NCI-H524 treated with DMSO at 0.1 percent for 48 hours (cell line): ENCODE data around the gene FAP.

Source experiments
- DNase-seq: peaks from one replicate; lab custom pipeline; 2025; lab: John Stamatoyannopoulos, UW

The FAP gene, protein sequence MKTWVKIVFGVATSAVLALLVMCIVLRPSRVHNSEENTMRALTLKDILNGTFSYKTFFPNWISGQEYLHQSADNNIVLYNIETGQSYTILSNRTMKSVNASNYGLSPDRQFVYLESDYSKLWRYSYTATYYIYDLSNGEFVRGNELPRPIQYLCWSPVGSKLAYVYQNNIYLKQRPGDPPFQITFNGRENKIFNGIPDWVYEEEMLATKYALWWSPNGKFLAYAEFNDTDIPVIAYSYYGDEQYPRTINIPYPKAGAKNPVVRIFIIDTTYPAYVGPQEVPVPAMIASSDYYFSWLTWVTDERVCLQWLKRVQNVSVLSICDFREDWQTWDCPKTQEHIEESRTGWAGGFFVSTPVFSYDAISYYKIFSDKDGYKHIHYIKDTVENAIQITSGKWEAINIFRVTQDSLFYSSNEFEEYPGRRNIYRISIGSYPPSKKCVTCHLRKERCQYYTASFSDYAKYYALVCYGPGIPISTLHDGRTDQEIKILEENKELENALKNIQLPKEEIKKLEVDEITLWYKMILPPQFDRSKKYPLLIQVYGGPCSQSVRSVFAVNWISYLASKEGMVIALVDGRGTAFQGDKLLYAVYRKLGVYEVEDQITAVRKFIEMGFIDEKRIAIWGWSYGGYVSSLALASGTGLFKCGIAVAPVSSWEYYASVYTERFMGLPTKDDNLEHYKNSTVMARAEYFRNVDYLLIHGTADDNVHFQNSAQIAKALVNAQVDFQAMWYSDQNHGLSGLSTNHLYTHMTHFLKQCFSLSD

DNA sequence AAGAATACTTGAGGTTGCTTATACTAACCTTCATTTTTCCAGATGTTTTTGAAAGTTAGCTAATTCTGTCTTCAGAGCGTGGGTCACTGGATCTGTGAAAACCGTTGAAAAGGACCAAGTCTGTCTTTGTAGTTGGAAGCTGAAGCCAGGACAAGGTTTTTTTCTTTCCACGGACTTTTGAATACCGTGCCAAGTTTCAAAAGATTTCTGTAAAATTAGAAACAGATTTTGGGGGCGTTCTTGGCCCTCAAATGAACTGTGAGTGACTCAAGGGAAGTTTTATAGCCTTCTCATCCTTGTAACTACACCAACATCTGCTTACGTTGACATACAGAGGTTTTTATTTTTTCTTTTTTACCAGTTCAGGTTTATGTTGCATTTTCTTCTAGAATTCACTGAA is at the start of gene FAP:
TSS of gene FAP (minus strand) at position 152 of the 400 bp plus-strand sequence. CDS start at position 34, 118 bp downstream.
- no peak for DNase-seq

DNA sequence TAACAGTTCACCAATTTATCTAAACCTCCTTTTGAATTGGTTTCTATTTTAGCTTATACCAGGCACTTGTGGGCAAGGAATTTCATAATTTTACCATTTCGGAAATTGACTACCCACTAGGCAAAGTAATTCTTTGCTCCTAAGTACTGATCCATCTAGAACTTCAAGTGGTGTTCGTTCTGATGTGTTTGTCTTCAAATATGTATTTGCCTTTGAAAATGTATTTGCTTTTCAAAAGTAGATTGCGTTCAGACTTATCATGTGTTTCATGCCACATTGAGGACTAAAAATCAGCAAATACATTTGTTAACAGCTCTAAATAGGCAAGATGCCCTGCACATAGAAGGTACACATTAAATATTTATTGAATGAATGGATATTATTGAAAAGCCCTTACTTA is 48.5 kb upstream of the FAP start:
- no peak for DNase-seq

DNA sequence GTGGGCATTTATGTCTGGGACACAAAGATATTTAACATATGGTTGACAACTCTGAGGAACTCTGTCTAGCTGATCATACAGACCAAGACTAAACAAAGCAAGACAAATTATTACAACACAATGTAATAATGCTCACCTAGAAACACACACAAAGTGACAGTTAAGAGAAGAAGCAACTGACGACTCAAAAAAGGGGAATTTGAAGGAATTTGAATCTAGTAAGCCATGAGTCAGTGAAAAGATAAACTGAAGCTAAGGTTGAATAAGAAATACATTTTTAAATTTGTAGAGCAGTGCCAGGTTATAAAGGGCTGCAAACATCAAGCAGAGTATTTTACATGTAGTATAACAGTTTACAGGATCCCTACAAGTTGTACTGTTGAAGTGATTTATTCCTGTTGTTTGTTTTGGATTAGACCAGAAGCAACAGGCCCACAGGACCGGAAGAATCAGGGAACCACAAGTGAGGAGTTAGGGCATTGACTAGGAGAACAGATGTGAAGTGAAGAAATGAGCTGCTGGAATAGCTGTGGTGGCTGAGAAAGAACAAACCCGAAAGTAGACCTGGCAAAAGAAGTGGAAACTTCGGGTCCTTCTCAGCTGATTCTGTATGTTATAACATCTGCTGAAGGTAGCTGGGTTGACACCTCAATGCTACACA is 39.6 kb upstream of the FAP start:
- DNase-seq, result no peak

DNA sequence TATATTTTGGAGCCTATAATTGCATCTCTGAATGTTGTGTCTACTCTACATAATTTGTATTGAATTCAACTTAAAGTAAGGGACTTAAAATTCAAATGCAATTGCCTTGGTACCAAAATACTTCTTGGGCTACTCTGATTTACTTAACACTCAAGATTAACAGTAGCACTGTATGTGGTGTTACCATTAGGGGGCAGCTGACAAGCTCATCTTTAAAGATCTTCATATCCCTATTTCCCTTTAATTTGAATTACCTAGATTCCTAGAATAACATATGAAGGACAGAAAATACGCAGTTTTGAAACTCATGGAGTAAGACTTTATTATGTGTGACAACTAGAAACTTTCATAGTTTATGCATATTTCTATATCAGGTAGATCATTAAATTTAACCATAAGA is 37.4 kb upstream of the FAP start:
- DNase-seq, result no peak

DNA sequence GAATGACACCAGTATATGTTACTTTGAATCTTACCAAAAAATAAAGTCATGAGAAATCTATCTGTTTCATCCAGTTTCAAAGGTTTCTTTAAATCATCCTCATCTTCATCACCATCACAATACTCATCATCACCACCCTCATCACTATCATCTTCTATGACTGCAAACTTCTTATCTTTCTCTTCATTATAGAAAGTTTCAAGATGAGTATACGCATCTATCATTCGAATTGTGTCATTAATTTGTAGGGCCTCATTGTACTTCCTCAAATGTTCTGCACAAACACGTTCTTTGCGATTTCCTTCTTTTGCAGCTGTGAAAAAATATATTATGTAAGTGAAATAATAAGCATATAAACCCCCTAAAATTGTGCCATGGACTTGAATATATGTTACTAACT is 34.1 kb upstream of the FAP start:
- DNase-seq, result no peak

DNA sequence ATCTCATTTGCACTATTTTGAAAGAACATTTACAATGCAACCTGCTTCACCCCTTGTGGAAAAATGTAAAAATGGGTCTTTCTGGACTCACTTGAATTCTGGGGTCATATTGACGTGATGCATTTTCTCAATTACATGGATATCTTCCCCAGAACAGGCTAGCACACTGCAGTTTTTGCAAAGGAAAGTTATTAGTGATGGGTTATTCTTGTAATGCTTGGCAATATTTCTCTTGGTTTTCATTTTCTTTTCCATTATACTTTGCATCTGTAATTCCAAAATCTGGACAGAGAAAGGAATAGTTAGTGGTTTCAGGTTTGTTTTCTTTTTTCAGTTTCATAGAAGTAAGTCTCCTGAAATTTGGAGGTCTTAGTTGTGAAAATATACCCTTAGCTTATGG is 24.8 kb upstream of the FAP start:
- no peak for DNase-seq

DNA sequence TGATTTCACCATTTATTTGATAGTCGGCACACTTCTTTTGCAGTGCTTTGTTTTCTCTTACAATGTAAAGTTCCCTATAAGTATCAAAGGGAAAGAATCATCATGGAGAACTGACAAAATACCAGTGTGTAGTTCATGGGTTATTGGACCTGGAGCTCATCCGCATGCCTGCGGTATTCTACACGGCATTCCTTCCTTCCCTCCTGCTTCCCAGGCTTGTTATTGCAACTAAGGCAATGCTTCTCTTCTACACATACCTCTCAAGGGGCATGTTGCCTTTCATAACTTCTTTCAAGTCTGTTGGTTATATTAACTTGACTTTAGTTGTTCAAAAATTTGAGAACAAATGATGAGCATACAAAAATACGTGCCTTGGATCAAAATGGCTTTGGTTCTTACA is 24.3 kb upstream of the FAP start:
- no peak for DNase-seq

DNA sequence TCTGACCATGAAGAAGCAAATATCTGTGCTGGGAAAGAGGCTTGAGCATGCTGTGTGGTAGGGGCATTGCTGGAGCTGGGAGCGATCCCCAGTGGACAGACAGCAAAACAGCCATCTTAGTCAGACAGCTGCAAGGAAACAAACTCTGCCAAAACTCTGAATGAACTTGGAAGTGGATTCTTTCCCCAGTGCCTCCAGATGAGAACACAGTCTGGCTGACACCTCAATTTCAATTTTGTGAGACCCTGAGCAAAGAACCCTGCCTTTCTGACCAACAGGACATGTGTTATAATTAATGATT is 23.2 kb upstream of the FAP start:
- DNase-seq, result no peak

DNA sequence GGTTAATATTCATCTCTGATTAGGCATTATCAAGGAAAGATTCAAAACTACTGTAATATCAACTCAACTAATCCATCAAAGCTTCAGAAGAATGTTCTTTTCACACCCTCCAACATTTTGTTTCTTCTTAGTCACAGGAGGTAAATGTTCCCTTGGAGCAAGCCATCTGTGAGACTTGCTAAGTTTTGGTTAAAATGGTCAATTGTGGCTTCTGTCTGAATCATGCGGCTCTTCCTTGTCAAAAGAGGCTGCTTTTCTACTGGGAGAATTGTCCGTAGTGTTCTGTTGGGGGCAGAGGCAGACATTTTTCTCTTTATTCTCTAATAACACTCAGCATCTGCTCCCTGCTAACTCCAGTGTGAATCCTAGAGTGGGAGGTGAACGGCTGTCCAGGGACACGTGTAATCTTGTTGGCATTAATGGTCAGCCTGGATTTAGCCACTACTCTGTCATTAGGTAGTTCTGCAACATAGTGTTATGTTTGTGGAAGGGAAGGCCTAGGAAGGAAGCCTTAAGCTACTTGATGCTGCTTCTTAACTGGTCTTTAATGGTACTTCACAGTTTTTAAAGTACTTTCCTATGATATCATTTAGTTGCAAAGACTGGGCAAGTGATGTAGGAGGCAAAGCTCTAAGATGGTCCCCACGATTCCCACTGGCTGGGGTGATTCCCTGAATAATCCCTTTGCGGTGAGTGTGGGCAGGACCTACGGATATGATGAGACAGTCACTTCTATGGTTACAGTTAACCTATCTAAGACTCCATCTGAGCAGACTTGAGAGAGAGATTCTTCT is 22.6 kb upstream of the FAP start:
- no peak for DNase-seq

DNA sequence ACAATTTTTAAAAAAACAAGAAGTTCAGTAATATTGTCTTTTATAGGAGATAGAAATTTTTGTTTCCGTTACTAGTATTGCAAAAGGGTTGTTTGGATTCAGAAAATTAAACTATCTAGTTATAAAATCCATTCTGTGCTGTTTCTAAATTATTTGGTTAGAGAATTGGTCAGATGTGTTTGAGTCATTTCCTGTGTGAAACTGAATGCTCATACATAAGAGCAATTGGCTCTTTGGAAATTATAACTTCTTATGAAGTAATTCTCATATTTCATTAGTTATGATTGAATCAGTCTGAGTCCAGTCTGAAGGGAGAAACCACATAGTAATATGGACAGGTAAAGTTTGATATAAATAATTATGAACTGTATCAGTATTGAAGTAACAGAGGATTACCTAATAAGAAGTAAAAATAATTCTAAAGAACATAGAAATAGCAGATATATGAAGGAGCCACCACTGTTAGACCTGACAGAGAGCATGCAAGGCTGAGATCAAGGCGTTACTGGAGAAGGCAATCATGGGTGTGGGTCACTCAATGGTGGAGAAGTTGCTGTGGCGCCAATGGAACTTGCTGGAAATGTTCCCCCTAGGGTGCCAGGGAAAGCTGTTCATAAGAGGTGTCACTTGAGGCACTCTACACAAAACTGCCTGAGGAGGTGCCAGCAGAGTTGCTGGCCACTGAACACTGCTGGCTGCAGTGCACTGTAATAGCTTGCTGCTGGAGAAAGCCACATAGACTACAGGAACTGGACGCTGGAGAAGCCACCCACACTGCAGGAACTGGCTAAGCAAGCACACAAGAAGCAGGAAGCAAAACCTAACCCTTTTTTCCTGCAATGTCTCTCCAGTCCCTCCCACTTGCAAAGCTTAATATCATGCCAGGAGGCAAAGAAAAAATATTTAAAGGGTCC is 18.0 kb upstream of the FAP start:
- no peak for DNase-seq

DNA sequence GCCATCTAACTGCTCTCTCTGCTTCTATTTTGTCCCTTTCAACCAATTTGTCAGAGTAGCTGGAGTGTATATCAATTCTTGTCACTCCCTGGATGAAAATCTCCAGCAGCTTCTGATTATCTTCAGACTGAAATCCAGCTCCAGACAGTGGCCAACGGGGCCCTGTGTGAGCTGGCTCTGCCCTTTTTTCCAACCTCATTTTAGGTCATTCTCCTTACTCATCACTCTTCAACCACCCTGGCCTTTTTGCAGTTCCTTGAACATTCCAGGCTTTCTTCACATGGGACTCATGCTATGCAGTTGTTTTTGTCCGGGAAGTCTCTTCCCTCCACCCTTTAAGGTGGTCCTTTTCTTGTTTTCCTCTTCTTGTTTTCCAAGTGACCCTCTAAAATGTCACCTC is 15.4 kb upstream of the FAP start:
- DNase-seq, result no peak

DNA sequence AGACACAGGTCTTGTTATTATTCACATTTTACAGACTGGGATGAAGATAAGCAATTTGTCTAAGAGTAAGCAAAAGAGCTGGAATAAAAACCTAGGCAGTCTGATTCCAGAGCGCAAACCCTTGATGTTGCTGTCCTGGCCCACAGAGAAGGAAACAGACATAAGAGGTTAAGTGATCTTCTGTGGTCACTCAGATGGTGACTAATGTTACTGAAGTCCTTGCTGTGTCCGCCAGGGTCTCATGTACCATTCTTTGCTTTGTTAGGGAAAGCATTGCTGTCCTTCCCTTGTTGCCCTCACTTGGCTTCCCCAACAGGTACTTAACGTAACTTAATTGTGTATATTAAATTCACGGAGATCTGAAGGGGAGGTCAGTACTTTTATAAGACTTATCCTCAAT is 14.9 kb upstream of the FAP start:
- DNase-seq, result no peak

DNA sequence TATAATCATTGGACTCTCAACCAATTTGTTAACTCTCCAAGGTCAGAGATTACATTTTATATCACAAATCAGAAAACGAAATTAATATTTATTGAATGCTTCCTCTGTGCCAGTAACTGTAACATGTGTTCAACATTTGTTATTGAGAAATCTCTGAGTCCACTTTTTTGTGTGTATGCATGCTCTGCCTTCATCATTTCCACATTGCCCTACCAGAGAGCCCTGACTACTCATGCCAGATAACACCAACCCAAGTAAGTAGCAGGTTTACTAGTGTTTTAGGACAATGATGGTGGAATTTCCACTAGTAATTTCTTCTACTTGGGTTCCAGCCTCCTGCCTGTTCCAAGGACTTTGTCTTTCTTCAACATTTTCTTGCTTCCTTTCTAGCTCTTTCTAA is 14.2 kb upstream of the FAP start:
- no peak for DNase-seq

DNA sequence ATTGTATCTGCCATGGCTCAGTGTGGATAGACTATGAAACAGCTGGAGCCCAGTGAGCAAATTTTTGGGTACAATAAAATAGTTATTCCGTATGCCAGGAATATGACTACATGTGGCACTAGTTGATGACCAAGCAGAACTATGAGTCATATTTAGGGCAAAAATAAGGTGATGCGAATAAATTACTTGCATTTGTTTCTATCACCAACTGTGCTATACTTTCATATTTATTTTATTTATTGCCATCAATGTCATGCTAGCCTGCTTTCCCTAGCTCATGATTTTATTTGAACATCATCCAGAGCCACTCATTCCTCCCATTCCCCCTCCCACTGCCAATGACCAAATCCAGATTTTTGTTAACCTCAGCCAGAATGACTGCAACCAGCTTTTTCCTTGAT is 13.3 kb upstream of the FAP start:
- no peak for DNase-seq

DNA sequence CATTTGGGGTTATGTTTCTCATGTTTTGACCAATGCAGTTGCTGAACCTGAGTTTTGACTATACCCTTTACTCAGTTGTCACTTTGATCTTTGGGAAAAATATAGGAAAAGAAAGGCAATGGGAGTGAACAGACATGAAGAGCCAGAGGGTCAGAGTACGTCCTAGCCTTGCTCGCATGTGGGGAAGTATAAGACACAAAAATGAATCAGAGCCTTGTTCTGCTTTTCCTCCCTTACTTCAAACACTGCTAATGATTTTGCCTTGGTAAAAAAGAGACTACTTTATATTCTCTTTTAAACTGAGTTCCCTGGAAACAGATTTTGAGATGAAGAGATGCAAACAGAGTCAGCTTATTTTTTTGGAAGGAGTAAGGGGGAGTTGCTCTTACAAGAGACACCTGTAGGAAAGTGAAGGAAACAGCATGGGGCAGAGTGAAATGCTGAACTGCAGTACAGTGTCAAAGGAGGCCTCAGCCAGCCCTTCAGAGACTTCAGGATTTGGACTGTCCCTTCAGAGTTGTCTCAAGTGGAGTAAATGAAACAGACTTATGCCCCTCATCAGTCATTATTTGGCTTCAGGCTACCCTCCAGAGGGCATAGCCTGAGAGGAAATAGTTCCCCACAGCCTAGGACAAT is 11.1 kb upstream of the FAP start:
- no peak for DNase-seq

DNA sequence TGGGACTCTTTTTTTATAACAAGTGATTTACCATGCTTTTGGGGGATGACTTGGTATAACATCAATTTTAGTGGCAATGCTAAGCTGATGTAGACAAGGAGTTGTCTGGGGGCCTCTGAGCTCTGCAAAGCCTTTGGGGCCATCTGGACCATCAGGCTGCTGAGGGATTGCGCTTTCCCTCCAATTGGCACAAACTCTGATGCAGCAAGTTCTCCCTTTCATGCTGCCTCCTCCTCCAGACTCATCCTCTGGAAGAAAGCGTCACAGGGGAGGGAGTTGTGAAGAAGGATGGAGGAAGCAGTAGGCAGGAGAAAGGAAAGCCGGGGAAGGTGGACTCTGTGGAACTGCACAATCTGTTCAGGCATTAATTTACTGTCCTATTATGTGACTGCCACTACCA is 10.2 kb upstream of the FAP start:
- no peak for DNase-seq

DNA sequence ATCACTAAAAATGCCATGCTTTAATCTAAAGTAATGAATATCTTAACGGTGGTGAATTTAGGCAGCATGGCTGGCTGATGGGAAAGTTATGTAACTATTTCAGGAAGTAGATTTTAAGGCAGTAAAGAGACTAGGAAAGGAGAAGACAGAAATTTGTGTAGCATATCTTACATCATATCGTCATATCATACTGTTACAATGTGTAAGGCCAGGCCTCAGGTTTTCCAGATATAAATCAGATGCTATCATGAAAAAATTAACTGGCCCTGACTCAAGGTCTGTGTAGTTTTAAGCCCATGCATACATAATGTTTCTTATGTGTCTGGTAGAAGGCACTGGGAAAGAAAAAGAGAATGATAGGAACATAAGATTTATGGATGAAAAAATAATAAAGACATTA is 8.9 kb upstream of the FAP start:
- no peak for DNase-seq

DNA sequence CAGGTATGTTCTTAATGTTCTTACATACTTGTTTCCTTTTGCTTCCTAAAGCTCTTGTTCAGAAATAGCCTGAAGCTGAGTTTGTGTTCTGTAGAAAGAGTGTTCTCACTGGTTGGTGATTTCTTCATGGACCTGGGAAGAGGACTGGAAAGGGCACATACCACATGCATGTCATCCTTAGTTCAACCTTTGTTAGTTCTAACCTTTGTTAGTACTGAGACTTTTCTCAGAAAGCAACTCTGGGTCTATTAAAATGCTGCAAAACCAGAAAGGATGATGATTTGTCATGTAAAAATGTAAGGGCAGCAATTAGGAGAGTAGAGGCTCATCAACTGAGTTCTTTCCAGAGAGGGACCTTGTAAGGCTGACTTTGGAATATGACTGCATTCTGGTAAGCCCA is 2.5 kb upstream of the FAP start:
- no peak for DNase-seq

DNA sequence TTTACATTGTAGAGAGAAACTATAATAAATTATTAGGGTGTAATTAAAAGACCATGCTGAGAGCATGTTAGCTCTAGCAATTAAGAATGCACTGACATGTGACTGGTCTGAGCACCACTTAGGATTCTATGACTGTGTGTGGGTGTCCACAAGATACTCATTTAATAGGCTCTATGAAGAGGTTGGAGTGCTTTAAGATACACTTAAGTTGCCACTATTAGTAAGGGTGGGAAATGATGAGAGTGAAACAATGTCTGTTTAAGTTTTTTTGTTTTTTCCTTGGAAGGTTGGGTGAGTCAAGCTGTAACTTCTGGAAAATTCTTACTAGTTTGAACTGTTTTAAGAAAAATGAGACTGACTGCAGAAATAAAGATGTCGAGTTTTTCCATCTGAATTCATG is 1.8 kb upstream of the FAP start:
- no peak for DNase-seq

DNA sequence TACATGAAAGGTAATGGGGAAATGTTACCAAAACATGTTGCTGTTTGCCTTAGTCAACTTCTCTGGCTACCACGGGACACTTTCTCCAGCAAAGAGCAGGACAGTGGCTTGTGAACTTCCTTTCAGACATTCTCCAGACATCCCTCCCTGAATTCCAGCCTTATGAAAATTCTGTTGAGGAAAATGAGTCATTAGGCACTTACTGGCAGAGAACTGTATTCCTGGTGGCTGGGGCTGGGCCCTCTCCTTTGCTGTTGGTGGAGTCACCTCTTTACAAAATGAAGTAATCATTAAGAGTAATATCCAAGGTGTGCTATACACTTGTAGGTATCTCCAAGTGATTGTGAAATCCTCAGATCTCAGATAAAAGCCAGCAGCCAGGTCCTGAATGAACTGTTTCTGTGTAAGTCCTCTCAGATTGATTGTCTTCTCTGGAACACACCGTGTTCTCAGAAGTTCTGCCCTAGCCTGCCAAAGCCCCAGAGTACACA is 1.3 kb upstream of the FAP start:
- no peak for DNase-seq

DNA sequence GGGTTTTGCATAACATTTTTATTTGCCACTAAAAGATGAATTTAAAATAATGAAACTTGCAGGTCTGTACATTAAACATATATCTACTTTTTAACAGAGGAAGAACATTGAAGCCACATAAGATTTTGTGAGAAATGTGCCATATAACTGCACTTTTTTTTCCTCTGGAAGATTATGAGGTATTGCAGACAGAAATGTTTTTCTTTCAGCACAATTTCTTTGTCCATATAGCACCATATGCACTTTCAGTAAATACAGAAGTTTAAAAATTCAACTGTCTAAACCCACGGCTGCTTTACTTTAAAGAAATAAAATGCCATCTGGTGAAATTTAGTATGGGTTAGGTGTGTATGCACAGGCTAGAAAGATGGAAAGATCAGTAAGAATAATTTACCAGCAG is 470 bp upstream of the FAP start:
- DNase-seq, result no peak
